ENCODE results near the gene GLT6D1. TPM values are rescaled to one million over a fixed set of nuclear protein-coding genes. Genes with fewer than 3 reads are reported as not detected.

Gene GLT6D1
- total RNA-seq, 1 donor from 2014 or later, result not detected

- H3K27me3 Mint-ChIP-seq (ENCODE audit: low read depth, unreplicated experiment), result peaks cover 16% of the 10 kb centered on the region
- Histone ChIP-seq H3K4me3 (ENCODE audit: insufficient read depth, low read depth, low read length) (no peak overlapping the region), H2AFZ (ENCODE audit: low read depth, low read length) (no peak overlapping the region), H3K27me3 (ENCODE audit: insufficient read depth, low read length) (no peaks in the 10 kb centered on the region), H3K79me2 (ENCODE audit: insufficient read depth, low read length) (no peaks in the 10 kb centered on the region), H3K36me3 (ENCODE audit: insufficient read depth, low read length) (no peaks in the 10 kb centered on the region), H3K9me3 (ENCODE audit: insufficient read depth, low read depth, low read length) (peaks cover 3% of the 10 kb centered on the region), H3K4me1 (ENCODE audit: insufficient read depth, low read length) (no peaks in the 10 kb centered on the region), H4K20me1 (ENCODE audit: insufficient read depth, low read length) (no peaks in the 10 kb centered on the region), H3K27ac (ENCODE audit: low read depth, low read length) (no peak overlapping the region), H3K4me2 (ENCODE audit: low read length) (no peak overlapping the region), H3K9ac (ENCODE audit: low read length) (no peak overlapping the region)
- H3K4me3 Mint-ChIP-seq (ENCODE audit: unreplicated experiment), result no peak overlapping the region
- H3K4me1 Mint-ChIP-seq (ENCODE audit: low read depth, unreplicated experiment), result no peaks in the 10 kb centered on the region
- DNase-seq (ENCODE audit: low read depth), result no peak
- H3K27ac Mint-ChIP-seq (ENCODE audit: unreplicated experiment), result no peak overlapping the region
- FAIRE-seq, result no peak
- no peaks in the 10 kb centered on the region for H3K9me3 Mint-ChIP-seq (ENCODE audit: unreplicated experiment)
- H3K36me3 Mint-ChIP-seq (ENCODE audit: low read depth, unreplicated experiment), result no peaks in the 10 kb centered on the region
- no peak for TF ChIP-seq EZH2 (IDR thresholded peaks at IDR 0.05; ENCODE audit: insufficient read depth, low read length)
- TF ChIP-seq CTCF (IDR thresholded peaks at IDR 0.05; ENCODE audit: insufficient read depth, low read depth, low read length), result no peak
Observed at GRCh38 chr9:135575995-135576631, 63.2 kb downstream of the GLT6D1 start.

GRCh38 chr9:135574943-135575342 lies 64.4 kb downstream of the GLT6D1 start:
- H3K4me3 ChIP-seq (ENCODE audit: insufficient read depth, low read depth, low read length), result no peak overlapping the region
- H3K9me3 ChIP-seq (ENCODE audit: insufficient read depth, low read depth, low read length), result peaks cover 3% of the 10 kb centered on the region
- no peak overlapping the region for H3K9ac ChIP-seq (ENCODE audit: low read length)
- DNase-seq (ENCODE audit: low read depth), result no peak
- H3K36me3 ChIP-seq (ENCODE audit: insufficient read depth, low read length), result no peaks in the 10 kb centered on the region
- H3K27me3 Mint-ChIP-seq (ENCODE audit: low read depth, unreplicated experiment), result peaks cover 16% of the 10 kb centered on the region
- no peak overlapping the region for H2AFZ ChIP-seq (ENCODE audit: low read depth, low read length)
- TF ChIP-seq CTCF (IDR thresholded peaks at IDR 0.05; ENCODE audit: insufficient read depth, low read depth, low read length), result no peak
- TF ChIP-seq EZH2 (IDR thresholded peaks at IDR 0.05; ENCODE audit: insufficient read depth, low read length), result no peak
- H3K4me1 ChIP-seq (ENCODE audit: insufficient read depth, low read length), result no peaks in the 10 kb centered on the region
- no peaks in the 10 kb centered on the region for H3K4me1 Mint-ChIP-seq (ENCODE audit: low read depth, unreplicated experiment)
- no peak overlapping the region for H3K4me2 ChIP-seq (ENCODE audit: low read length)
- no peak for FAIRE-seq
- H3K9me3 Mint-ChIP-seq (ENCODE audit: unreplicated experiment), result no peaks in the 10 kb centered on the region
- H3K27ac ChIP-seq (ENCODE audit: low read depth, low read length), result no peak overlapping the region
- H3K4me3 Mint-ChIP-seq (ENCODE audit: unreplicated experiment), result no peak overlapping the region
- no peaks in the 10 kb centered on the region for H3K79me2 ChIP-seq (ENCODE audit: insufficient read depth, low read length)
- no peak overlapping the region for H3K27ac Mint-ChIP-seq (ENCODE audit: unreplicated experiment)
- no peaks in the 10 kb centered on the region for H4K20me1 ChIP-seq (ENCODE audit: insufficient read depth, low read length)
- H3K36me3 Mint-ChIP-seq (ENCODE audit: low read depth, unreplicated experiment), result no peaks in the 10 kb centered on the region
- H3K27me3 ChIP-seq (ENCODE audit: insufficient read depth, low read length), result no peaks in the 10 kb centered on the region

GRCh38 chr9:135574331-135574730 lies 65.0 kb downstream of the GLT6D1 start:
- Mint-ChIP-seq H3K27me3 (ENCODE audit: low read depth, unreplicated experiment) (peaks cover 16% of the 10 kb centered on the region), H3K4me3 (ENCODE audit: unreplicated experiment) (no peak overlapping the region), H3K27ac (ENCODE audit: unreplicated experiment) (no peak overlapping the region), H3K9me3 (ENCODE audit: unreplicated experiment) (peaks cover 3% of the 10 kb centered on the region), H3K36me3 (ENCODE audit: low read depth, unreplicated experiment) (no peaks in the 10 kb centered on the region), H3K4me1 (ENCODE audit: low read depth, unreplicated experiment) (no peaks in the 10 kb centered on the region)
- Histone ChIP-seq H4K20me1 (ENCODE audit: insufficient read depth, low read length) (no peaks in the 10 kb centered on the region), H3K27ac (ENCODE audit: low read depth, low read length) (no peak overlapping the region), H3K36me3 (ENCODE audit: insufficient read depth, low read length) (no peaks in the 10 kb centered on the region), H3K9ac (ENCODE audit: low read length) (no peak overlapping the region), H2AFZ (ENCODE audit: low read depth, low read length) (no peak overlapping the region), H3K27me3 (ENCODE audit: insufficient read depth, low read length) (no peaks in the 10 kb centered on the region), H3K4me2 (ENCODE audit: low read length) (no peak overlapping the region), H3K9me3 (ENCODE audit: insufficient read depth, low read depth, low read length) (peaks cover 3% of the 10 kb centered on the region), H3K4me1 (ENCODE audit: insufficient read depth, low read length) (no peaks in the 10 kb centered on the region), H3K79me2 (ENCODE audit: insufficient read depth, low read length) (no peaks in the 10 kb centered on the region), H3K4me3 (ENCODE audit: insufficient read depth, low read depth, low read length) (no peak overlapping the region)
- TF ChIP-seq CTCF (IDR thresholded peaks at IDR 0.05; ENCODE audit: insufficient read depth, low read depth, low read length) (no peak), EZH2 (IDR thresholded peaks at IDR 0.05; ENCODE audit: insufficient read depth, low read length) (no peak)
- DNase-seq (ENCODE audit: low read depth) (no peak), FAIRE-seq (no peak)

Data from astrocyte (in vitro differentiated cells and primary cell).